Measurements from ENCODE around the gene MAPK12.

MAPK12 gene

GRCh38 chr22:50286701-50287318 is 25.3 kb upstream of the MAPK12 start:
- TF ChIP-seq CTCF (IDR thresholded peaks at IDR 0.05; ENCODE audit: control insufficient read depth, insufficient read depth, low read depth, low read length, missing control alignments), result no peak
- no peak overlapping the region for H3K4me3 ChIP-seq (ENCODE audit: control insufficient read depth, low read depth, low read length)
- no peak for DNase-seq (ENCODE audit: low read depth)

- no peak for DNase-seq (ENCODE audit: low read depth)
- no peak overlapping the region for H3K4me3 ChIP-seq (ENCODE audit: control insufficient read depth, low read depth, low read length)
- TF ChIP-seq CTCF (IDR thresholded peaks at IDR 0.05; ENCODE audit: control insufficient read depth, insufficient read depth, low read depth, low read length, missing control alignments), result no peak
Measured at GRCh38 chr22:50286275-50286674, 24.8 kb upstream of the MAPK12 start.

DNA sequence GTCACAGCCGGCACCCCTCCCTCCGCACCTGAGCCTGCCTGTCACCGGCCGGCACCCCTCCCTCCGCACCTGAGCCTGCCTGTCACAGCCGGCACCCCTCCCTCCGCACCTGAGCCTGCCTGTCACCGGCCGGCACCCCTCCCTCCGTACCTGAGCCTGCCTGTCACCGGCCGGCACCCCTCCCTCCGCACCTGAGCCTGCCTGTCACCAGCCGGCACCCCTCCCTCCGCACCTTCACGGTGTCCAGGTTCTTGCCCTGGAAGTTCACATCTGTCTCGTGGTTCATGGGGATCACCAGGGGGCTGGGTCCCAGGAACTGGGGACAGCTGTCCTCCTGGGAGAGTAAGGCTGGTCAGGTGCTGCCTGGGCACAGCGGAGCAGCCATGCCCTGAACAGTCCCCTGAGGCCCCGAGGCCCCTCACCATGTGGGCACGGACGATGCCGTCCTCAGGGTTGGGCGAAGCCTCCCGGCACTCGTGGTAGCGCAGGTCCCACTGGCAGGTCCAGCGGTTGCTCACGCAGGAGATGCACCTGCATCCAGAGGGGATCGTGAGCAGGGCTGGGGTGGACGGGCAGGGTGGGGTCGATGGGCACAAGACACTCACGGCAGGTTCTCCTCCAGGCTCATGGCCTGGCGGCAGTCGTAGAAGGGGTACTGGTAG is 24.2 kb upstream of the MAPK12 start:
- no peak for TF ChIP-seq CTCF (IDR thresholded peaks at IDR 0.05; ENCODE audit: control insufficient read depth, insufficient read depth, low read depth, low read length, missing control alignments)
- no peak for DNase-seq (ENCODE audit: low read depth)
- H3K4me3 ChIP-seq (ENCODE audit: control insufficient read depth, low read depth, low read length), result no peak overlapping the region

- no peak overlapping the region for H3K4me3 ChIP-seq (ENCODE audit: control insufficient read depth, low read depth, low read length)
- no peak for TF ChIP-seq CTCF (IDR thresholded peaks at IDR 0.05; ENCODE audit: control insufficient read depth, insufficient read depth, low read depth, low read length, missing control alignments)
- no peak for DNase-seq (ENCODE audit: low read depth)
Measured at GRCh38 chr22:50284479-50284878, 23.0 kb upstream of the MAPK12 start.

DNA sequence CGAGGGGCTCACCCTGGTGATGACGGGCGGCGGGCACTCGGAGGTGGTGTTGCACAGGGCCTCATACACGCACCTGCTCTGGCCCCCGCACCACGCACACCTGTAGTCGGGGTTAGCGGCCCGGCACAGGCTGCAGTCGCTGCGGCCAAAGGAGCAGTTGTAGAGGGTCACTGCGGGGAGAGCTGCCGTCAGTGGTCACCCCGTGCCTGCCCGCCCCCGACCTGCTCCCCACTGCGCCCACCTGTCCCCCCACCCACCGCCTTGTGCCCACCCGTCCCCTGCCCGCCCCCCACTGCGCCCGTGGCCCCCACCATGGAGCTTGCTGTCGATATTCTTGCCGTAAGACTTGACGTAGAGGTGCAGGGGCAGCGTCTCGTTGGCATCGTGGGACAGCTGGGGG is 22.3 kb upstream of the MAPK12 start:
- no peak for DNase-seq (ENCODE audit: low read depth)
- no peak for TF ChIP-seq CTCF (IDR thresholded peaks at IDR 0.05; ENCODE audit: control insufficient read depth, insufficient read depth, low read depth, low read length, missing control alignments)
- H3K4me3 ChIP-seq (ENCODE audit: control insufficient read depth, low read depth, low read length), result no peak overlapping the region

DNA sequence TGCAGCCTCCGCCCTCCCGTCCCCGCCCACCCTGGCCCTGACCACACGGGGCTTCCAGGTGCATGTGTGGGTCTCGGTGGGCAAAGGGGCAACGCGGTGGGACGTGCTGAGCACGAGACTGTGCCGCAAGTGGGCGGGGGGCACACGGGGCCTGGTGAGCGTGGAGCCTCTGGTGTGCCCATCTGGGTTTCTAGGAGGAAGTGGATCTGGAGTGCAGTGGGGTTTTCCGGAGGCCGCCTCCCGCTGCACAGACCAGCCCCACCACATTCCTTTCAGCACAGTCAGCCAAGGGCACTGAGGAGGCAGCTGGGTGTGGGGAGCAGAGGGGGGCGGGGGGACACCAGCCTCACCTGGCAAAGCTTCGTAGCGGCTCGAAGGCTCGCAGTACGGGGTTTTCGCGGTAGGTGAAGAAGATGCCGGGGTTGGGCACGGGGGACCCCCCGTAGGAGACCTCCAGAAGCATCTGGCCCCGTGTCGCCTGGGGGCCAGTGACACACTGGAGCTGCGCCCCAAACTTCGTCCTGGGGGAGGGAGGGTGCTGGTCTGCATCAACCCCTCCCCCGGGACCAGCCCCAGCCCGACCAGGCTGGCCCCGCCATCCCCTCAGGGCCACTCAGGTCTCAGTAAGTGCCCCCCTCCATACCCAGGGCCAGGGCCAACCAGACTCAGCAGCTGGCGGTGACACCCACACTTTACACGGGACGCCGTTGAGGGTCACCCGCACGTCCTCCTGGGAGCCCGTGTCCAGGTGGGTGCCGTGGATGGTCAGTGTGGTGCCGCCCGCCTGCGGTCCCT is 21.1 kb upstream of the MAPK12 start:
- DNase-seq (ENCODE audit: low read depth), result no peak
- TF ChIP-seq CTCF (IDR thresholded peaks at IDR 0.05; ENCODE audit: control insufficient read depth, insufficient read depth, low read depth, low read length, missing control alignments), result no peak
- H3K4me3 ChIP-seq (ENCODE audit: control insufficient read depth, low read depth, low read length), result no peak overlapping the region
